ENCODE measurements around the gene CTPS1.

- no peak for TF ChIP-seq CTCF (IDR thresholded peaks at IDR 0.05; ENCODE audit: borderline replicate concordance, extremely low read depth, low read length, poor library complexity, severe bottlenecking)
- no peak for TF ChIP-seq EZH2 (IDR thresholded peaks at IDR 0.05; ENCODE audit: borderline replicate concordance, low read depth, low read length, severe bottlenecking)
Measured at GRCh38 chr1:41041614-41042270, 62.2 kb downstream of the CTPS1 start.
